Inflammatory macrophage treated with lipopolysaccharide for 4 hours (primary cell): ENCODE data around the gene LOXHD1.

Experiments
- DNase-seq: peaks from one replicate; pipeline ENCODE4 v3.0.0-alpha.2; 2020

LOXHD1 gene

DNA sequence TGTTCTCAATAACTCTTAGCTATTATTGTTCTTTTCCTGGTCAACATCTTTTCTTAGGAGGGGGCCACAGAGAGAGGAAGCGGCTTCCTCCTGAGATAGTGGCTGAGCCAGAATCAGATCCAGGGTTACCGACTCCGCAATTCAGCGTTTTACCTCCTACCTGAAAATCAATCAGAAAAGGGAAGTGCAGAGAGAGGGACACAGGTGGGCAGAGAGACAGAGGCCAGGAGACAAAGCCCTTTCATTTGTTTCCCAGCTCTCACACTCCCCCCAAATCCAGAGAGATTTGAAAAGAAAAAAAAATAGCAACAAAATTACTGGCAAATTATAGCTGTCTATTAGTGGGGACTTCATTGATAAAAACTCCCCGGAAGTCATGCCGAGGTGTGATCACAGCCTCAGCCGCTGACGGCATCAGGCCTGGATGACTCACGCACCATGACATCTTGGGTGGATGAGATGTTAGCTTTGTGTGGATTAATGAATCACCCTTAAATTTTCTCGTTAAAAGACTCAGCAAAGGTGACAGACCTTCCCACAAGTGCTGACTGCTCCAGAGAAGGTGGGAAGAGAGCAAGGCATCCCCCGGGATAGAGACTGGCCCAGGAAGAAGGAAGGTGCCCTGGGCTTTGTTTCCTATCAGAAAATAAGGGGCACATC lies 120.7 kb downstream of the LOXHD1 start:
- DNase-seq = no peak

DNA sequence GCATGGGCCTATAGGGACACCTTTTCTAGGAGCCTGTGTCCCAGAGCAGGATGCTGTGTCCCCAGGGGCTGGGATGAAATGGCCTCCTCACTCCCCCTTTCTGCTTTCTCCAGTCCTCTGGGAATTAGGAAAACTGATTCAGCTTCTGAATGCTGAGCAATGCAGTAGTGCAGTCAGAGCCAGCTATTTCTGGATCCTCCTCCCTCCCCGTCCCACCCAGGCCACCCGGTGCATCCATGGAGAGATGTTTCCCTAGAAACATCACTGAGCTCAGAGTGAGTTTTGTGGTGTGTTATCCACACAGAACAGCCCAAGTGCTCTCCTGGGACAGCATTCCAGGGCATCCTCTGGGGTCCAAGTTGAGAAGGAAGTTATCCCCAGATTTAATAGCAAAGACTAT lies 125.5 kb downstream of the LOXHD1 start:
- DNase-seq = no peak

DNA sequence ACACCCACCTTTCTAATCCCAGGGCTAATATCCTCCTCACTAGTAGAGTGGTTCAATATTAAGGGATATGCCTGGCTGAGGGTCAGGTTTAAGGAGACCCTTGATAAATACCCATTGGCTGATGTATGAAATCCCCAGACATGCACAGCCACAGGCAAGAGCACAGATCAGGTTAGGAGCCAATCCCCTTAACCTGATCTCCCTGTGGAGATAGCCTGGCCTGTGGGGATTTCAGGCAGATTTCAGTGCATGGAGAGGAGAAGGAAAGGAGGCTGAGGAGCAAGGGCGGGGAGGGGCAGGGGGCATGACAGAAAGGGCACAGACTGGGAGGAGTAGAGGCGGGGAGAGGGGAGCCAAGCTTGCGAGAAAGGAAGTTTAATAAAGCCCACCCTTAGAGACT lies 129.0 kb downstream of the LOXHD1 start:
- DNase-seq = no peak

DNA sequence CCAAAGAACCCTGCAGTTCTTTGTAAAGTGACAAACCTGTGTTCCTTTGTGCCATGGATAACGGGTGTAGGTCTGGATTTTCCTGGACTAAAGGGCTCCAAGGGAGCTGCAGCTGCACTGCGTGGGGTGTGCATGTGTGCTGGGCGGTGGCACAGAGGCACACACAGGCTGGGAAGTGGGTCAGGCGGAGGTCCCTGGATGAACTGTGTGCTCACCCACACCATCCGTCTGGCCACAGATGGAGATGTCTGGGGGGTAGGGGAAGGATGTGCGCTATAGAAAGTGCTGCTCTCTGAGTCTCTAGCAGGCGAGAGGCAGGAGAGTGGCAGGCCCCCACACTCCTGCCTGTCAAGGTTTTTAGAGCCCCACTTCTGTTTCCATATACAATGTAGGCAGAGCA lies 137.2 kb downstream of the LOXHD1 start:
- DNase-seq = no peak

DNA sequence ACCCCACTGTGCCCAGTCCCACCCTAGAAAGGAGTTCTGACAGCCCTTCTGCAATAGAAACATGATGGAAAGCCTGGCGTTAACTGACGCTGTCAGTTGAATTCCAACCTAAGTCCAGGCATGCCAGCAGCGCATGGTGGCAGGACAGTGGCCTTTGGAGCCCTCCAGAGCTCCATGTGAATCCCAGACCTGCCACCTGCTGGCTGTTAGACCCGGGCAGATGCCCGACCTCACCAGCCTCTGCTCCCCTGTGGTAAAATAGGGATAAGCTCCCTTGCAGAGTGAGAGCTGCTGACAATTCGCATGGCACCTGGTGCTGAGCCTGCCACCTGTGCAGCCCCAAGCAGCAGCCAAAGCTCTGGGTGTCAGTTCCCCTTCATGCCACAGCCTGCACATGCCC lies 138.6 kb downstream of the LOXHD1 start:
- no peak for DNase-seq

DNA sequence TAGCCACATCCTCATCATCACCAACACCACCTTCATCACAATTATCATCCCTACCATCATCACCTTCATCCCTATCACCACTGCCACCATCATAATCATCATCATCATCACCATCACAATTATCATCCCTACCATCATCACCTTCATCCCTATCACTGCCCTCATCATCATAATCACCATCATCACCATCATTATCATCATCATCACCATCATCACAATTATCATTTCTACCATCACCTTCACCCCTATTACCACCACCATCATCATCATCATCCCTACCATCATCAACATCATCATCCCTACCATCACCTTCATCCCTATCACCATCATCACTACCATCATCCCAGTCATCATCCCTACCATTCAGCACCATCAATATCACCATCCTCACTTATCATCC lies 140.5 kb downstream of the LOXHD1 start:
- no peak for DNase-seq

DNA sequence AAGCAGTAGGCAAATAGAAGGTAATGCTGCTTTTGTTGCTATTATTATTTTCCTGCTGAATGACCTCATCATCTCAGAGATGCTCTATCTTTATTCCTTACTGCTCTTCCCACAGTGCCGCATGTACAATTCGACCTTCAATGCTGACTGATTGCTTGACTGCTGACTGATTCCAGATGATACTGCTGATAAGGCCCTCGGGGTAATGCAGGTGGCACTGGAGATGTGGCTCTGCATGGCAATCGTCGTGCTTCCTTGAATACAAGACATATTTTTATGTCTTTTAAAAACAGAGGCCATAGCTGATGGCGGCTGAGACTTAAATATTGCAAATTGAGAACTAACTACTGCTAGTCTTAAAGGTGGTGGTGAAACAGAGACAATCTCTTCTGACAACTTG lies 146.6 kb downstream of the LOXHD1 start:
- no peak for DNase-seq

DNA sequence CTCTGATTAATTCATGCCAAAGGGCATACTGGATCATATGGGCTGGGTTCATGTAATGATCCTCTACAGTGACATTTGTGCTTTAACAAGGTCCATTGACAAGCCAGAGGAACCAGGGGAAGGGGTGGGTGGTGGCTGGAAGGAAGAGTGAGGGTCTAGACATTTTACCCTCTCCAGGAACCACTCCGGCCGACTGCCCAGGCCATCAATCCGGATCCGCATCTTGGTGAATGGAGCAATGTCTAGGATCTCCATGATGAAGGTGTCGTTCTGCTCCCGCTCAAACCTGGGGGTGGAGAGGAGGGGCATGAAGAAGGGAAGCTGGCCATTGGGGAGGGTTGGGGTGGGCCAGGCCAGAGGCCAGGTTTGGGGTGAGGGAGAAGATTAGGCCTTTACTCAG lies 147.5 kb downstream of the LOXHD1 start:
- DNase-seq = no peak

DNA sequence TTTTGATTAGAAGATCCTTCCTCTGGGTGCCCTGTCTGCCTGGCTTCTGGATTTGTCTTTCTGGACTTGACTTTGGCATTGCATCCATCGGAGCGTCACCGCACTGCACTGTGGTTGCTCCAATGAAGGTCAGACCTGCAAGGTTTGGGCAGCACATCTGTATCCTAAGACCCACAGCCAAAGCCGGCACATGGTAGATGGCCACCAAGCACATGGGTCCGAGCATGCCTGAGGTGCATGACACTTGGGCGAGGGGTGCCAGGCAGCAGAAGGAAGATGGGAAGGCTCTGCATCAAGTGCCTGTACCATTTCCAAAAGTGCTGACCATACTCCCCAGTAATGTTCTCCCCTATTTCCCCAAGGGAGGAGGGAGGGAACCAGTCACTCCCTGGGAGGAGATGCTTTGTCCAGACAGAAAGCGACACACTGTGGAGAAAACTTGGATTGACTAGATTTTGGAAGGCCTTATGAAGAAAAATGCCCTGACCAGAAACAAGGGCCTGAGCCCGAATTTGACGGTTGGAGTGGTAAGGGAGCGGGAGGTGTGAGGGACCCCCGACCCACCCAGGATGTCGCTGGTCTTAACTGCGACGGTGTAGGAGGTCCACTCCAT lies 149.9 kb downstream of the LOXHD1 start:
- DNase-seq = no peak

DNA sequence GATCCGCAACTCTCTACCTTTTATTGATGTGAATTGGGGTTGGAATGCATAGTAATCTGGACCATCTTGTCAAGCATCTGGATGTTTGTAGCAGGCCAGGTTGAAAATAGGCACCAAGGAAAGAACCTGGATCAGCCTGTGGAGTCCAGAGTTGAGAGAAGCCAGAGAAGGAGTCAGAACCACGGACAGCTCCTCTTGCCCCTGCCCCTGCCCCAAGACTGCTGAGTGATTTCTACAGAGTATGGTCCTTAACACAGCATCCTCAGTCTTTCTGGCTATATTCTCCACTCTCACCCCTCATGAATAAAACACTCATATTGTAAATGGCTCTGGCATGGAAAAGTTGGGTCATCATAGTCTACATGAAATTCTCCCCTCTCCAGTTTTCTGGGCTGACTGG lies 154.6 kb downstream of the LOXHD1 start:
- DNase-seq = no peak

DNA sequence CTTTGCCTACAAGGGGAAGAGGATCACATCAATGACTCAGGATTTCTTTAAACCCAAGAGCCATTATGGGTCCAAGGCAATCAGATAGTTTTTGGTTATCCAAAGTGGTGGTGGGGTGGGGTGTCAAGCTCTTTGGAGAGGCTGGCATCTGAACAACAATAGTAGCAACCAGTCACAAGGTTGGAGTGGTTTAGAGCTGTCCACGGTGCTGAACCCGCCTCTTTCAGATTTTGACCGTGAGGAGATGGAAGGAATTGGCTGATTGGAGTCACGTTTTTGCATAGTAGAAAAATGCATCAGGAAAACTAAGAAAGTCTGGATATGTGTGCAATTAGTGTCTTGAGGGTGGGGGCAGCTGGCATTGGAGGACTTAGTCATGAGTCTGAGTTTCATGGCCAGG lies 159.9 kb downstream of the LOXHD1 start:
- no peak for DNase-seq

DNA sequence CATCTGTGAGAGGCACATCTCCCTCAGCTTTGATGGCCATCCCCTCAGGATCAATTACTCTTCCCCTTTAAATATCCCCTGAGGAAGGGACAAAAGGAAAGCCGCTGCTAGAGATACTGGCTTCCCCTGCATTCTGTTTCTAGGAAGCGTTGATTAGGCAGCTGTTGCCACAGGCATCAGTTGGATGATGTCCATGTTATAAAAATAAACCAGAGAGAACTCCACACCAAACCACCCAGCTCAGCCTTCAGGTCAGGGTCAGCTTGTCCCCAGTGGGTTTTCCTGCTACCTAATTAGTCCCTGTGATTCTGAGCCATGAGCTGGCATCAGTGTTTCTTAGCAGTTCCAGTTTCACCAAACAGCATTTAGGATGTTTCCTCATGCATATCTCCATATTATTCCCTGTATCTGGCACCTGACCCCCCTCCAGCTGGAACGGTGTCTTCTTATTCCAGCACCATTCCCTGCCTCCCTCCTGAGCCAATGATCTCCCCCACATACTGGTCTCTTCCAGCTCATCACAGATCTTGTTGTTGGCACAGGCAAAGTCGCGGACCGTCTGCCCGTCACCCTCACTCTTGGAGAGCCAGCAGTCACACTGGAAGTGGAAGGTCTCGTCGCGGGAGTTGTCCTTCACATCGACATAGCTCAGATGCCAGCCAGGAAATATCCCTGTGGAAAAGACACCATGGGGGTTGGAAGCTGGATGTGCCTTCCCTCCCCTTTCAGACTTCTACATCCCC lies 168.4 kb downstream of the LOXHD1 start:
- no peak for DNase-seq

DNA sequence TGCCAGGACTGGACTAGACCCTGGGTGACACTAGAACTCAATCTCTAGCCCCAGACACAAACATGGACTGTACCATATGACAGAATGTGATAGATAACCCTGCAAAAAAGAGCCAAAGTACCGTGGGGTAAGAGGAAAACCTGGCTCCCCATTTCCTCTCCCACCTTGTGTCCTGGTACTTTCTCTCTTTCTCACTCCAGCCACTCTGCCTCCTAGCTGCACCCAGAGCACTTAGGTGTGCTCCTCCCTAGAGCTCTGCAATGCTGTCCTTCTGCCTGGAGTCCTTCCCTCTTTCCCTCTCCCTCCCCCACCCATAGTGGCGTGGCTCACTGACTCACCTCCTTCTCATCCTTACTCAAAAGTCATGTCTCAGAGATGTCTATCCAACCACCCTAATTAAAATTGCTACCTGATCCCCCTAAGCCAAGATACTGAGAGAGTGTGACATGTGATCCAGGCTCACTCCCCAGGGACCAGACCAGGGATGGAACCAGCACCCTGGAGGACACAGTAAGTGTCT lies 171.3 kb downstream of the LOXHD1 start:
- no peak for DNase-seq

DNA sequence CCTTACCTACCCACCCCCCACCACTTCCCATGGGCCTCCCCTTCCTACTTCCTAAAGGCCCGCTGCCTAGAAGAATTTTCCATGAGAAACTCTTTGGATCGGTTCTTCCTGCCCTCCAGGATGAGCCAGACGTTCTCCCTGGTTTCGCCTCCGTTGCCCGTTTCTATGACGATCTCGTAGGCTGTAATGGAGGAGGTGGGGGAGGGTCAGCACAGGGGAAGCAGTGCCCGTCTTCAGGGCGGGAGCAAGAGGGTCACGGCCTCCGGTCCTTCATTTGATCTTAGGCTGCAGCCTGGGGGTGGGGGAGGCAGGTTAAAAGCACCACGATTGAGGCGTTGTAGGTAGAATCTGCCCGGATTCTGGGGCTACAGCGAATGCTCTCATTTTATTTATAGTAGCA lies 172.0 kb downstream of the LOXHD1 start:
- DNase-seq = no peak

DNA sequence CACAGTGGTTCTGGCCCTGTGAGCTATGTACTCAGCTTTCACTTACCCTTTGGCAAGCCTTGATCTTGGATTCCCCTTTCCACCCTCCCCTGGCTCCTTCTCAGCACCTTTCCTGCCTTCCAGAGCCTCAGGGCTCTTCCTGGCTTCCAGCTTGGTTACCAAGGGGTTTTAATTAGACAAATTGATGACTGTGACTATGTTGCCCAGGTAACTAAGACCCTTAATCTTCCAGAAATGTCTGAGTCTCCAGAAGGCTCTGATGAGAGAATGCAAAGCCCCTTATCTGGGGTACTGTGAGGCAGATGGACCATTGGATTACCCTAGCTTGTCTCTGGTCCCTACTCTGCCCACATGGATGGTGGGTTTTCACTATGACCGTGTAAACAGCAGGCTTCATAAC lies 174.2 kb downstream of the LOXHD1 start:
- no peak for DNase-seq

DNA sequence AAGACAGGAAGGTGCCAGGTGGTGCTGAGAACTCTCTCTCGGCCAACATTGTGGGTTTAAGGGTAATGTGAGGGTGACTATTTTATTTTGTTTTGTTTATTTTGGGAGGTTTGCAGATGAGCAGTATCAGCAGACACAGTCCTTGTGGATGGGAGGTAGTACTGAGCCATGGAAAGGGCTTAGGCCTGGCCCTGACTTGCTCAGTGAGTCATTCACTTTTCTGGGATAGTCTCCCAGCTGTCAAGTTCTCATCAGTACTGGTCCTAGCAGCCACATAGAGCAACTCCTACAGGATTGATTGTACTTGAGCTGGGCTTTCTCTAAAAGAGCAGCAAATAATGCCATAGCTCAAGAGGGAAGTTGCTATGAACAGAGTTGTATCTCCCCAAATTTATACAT lies 175.2 kb downstream of the LOXHD1 start:
- no peak for DNase-seq

DNA sequence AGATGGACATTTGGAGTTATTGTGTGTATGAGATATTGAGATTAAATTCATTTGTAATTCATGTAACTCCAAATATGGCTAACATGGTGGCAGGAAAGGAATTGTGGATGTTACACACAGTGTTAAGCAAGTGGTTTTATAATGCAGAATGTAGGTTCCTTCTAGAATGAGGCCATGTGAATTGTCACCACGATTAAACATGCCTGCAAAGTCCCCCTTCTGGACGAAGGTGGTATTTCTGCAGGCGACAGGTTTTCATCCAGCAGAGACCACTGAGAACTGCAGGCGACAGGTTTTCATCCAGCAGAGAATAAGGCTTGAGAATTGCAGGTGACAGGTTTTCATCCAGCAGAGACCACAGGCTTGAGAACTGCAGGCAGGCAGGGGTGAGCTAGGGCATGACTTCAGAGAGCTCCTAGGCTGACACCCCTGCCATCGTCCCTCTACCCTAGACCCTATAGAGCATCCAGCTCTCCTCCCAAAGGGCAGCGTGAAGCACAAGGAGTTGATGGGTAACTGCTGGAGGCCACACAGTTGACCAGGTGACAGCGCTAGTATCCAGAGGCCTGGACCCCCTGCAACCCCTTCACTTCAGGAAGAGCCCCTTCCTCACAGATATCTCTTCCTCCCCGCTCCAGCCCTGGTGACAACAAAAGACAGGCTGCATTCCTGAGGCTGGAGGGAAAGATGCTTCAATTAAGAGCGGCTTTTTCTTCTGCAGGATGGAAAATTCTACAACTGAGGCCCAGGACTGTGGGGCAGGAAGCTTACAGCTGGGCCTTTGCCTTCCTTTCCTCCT lies 175.8 kb downstream of the LOXHD1 start:
- peak; percentile 33 for DNase-seq

DNA sequence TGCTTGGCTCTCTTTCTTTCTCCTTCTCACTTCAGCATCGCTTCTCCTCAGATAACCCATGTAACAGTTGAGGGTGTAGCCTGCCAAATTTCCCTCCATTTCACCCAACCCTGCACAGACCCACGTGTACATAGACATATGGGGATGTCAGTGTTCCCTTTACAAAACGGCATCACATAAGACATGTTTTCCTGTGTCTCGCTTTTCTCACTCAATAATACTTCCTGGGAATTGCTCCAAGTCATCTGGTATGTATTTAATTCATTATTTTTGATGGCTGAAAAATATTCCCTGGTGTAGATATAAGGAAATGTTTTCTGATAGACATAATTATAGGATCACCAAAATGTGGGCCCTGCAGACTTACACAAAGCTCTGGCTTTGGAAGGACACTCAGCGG lies 176.8 kb downstream of the LOXHD1 start:
- DNase-seq = no peak

DNA sequence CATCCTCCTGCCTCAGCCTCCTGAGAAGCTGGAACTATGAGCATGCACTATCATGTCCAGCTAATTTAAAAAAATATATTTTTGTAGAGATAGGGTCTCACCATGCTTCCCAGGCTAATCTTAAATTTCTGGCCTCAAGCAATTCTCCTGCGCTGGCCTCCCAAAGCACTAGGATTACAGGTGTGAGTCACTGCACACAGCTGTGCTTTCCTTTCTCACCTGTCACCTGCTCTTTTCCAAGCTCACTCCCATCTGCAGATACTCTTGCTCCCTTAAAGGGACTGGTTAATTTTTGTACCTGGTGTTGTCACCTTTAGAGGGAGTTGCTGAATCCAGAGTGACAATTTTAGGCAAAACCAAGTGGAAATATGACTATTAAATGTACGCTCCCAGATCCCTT lies 178.2 kb downstream of the LOXHD1 start:
- DNase-seq = no peak

DNA sequence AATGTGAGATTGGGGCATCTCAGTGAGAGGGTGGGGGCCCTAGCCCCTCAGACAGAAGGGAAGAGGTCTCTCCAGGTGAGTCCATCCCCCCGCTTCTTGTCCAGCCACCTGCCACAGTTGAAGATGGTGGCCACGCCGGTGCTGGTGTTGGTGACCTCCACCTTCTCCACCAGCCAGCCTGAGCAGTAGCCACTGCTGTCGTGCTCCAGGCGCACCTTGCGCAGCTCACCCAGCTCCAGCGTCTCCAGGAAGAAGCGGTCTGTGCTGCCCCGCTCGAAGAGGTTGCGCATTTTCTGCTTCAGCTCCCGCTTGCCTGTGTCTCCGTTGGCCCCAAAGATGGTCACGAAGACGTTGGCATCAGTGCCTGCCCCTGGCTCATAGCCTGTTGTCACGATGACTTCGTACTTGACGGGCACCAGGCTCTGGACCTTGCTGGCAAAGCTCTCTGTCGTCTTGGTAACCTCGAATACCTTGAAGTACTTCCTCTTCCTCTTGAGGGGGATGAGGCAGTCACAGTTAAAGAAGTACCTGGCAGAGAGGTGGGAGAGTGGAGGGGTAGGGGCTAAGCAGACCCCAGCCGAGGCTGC lies 179.5 kb downstream of the LOXHD1 start:
- DNase-seq = no peak

DNA sequence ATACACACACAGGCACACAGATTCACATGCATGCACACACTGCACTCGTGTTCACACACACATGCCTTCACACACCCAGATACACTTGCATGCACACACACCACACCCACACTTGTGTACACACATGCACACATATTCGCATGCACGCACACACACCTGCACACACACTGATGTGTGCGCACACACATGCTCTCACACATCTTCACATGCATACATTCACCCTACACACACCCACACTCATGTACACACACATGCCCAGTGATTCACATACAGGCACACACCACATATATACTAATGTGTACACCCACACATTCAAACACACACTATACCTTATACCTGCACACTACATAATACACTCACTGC lies 181.6 kb downstream of the LOXHD1 start:
- DNase-seq = no peak

DNA sequence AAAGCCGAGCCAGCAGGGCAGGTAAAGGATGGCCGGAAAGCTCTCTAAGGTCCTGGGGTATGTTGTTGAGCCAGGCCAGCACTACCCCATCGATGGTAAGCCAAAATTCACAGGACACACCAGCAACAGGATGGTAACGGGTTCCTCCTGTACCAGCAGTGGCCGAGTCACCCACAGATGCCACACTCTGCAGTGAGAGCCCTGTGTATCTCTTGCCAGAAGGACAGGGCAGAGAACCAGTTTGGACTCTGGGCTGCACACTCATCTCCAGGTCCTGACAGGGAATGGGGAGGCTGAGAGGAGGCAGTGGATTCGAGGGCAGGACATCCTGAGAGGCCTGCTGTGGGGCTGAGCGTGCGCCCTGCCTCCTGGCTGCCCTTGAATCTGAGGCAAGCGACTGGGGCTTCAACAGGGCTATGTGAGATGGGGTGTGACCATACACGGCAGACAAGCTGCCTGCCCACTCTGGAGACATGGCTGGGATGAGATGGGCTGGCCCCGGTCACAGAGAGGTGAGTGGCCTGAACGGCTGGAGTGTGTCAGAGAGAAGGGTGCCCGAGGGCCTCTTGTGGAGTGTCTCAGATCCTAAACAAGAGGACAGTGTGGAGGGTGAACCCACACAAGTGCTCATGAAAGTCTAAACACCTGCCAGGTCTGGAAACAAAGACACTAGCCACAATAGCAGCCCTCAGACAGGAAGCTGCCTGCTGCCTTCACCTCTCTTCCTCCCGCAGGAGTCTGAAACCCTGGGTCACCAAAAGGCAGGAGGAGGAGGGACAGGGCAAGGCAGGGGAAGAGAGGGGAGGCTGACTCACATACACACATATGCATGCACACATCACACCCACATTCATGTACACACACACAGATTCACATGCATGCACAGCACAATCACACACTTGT lies 182.3 kb downstream of the LOXHD1 start:
- DNase-seq = no peak
